ENCODE measurements around the gene TNIK. TPM values are rescaled to one million over a fixed set of nuclear protein-coding genes. Genes with fewer than 3 reads are reported as not detected.

The TNIK gene
- total RNA-seq, 2 donors from 2014 or later: 9.0 to 11.6 TPM

DNA sequence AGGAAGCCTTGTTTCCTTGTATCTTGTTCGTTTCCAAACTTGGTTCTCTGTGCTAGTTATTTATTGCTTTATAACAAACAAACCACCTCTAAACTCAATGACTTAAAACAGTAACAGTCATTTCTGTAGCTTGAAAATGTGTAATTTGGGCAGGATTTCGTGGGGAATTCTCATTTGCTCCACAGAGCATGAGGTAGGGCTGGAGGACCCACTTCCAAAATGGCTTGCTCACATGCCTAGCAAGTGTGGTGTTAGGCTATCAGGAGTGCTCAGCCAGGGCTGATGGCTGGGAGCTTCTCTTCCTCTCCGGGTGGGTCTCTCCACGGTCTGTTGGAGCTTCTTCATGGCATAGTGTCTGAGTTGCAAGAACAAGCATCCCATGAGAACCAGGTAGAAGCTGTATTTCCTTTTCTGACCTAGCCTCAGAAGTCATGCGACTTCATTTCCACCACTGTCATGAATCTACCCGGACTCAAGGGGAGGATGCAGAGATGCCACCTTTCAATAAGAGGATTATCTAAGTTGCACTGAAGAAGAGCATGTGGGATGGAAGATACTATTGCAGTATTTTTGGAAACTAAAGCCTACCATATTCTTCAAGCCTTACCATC is 8.2 kb upstream of the TNIK start:
- Histone ChIP-seq H3K9me3 (no peaks in the 10 kb centered on the region), H3K4me3 (no peak overlapping the region), H3K36me3 (no peaks in the 10 kb centered on the region), H3K27me3 (no peaks in the 10 kb centered on the region), H3K27ac (no peak overlapping the region), H3K4me1 (no peaks in the 10 kb centered on the region)
- no peak for DNase-seq (ENCODE audit: low spot score)
- TF ChIP-seq, protein P1, sequence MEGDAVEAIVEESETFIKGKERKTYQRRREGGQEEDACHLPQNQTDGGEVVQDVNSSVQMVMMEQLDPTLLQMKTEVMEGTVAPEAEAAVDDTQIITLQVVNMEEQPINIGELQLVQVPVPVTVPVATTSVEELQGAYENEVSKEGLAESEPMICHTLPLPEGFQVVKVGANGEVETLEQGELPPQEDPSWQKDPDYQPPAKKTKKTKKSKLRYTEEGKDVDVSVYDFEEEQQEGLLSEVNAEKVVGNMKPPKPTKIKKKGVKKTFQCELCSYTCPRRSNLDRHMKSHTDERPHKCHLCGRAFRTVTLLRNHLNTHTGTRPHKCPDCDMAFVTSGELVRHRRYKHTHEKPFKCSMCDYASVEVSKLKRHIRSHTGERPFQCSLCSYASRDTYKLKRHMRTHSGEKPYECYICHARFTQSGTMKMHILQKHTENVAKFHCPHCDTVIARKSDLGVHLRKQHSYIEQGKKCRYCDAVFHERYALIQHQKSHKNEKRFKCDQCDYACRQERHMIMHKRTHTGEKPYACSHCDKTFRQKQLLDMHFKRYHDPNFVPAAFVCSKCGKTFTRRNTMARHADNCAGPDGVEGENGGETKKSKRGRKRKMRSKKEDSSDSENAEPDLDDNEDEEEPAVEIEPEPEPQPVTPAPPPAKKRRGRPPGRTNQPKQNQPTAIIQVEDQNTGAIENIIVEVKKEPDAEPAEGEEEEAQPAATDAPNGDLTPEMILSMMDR (IDR thresholded peaks at IDR 0.05): no peak

DNA sequence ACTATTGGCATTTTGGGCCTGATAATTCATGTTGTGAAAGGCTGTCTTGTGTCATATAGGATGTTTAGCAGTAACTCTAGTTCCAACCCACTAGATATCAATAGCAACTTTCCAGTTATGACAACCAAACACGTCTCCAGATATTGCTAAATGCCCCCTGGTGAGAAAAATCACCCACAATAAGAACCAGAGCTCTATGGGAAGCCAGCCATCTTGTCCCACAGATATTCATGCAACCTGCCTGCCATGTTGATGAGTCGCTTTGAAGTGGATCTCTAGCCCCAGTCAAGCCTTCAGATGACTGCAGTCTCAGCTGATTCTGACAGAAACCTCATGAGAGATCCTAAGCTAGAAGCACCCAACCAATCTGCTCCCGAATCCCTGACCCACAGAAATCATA is 5.6 kb upstream of the TNIK start:
- Histone ChIP-seq H3K4me3 (no peak overlapping the region), H3K27me3 (no peaks in the 10 kb centered on the region), H3K4me1 (no peaks in the 10 kb centered on the region), H3K27ac (no peak overlapping the region), H3K9me3 (no peaks in the 10 kb centered on the region), H3K36me3 (no peaks in the 10 kb centered on the region)
- no peak for DNase-seq (ENCODE audit: low spot score)
- TF ChIP-seq, protein P1 (IDR thresholded peaks at IDR 0.05): no peak

DNA sequence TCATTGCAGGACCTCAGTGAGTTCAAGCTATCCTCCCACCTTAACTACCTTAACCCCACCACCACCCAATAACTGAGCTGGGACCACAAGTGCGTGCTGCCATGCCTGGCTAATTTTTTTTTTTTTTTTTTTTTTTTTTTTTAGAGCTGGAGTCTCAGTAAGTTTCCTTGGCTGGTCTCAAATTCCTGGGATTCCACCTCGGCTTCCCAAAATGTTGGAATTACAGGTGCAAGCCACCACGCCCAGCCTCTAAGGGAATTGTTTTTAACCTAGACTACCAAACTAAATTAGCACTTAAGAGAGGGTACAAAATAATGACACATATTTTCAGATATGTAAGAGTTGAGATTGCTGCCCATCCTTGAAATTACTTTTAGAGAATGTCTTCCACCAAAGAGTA is 4.3 kb upstream of the TNIK start:
- Histone ChIP-seq H3K9me3 (no peaks in the 10 kb centered on the region), H3K36me3 (no peaks in the 10 kb centered on the region), H3K27ac (no peak overlapping the region), H3K27me3 (no peaks in the 10 kb centered on the region), H3K4me3 (no peak overlapping the region), H3K4me1 (no peaks in the 10 kb centered on the region)
- TF ChIP-seq, protein P1 (IDR thresholded peaks at IDR 0.05): no peak
- no peak for DNase-seq (ENCODE audit: low spot score)

DNA sequence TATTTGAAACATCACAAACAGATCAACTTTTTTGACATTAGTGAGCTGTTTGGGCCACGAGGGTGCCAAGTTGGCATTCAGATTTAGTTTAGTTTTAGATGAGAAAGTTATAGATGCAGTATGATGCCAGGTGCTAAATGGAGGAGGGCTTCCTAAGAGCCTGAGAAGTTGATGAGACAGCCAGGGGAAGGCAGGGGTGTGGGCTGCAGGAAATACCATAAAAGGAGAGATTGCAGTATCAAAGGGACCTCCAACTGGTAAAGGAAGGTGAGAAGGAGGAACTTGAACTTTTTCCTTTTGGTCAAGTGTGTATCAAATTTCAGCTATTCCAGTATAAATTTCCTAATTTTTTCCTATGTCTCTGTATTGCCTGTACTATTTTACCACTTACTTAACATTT is 2.0 kb upstream of the TNIK start:
- Histone ChIP-seq H3K9me3 (no peaks in the 10 kb centered on the region), H3K4me1 (peaks cover 0 to 18% of the 10 kb centered on the region in 2 donors), H3K36me3 (no peaks in the 10 kb centered on the region), H3K27me3 (no peaks in the 10 kb centered on the region), H3K27ac (no peak overlapping the region), H3K4me3 (no peak overlapping the region)
- DNase-seq (ENCODE audit: low spot score): no peak
- TF ChIP-seq, protein P1 (IDR thresholded peaks at IDR 0.05): no peak

DNA sequence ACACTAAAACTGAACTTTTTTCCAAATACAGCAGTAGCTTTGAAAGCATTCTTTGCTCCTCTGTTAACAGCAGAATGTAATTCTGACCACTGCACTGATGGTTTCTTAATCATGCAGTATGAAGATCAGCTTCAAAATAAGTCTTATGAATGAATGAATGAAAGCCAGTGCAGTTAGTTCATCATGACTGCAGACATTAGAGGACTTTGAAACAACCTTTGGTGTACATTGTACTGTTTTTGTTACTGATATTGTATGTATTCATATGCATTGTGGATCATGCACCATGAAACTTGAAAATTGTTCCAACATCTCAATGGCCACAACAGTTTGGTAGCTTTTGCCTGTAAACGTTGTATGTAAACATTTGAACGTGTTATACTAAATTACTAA is 1.3 kb upstream of the TNIK start:
- Histone ChIP-seq H3K27me3 (no peaks in the 10 kb centered on the region), H3K4me3 (peak overlapping the region; percentile 80 to 82), H3K4me1 (peaks cover 0 to 18% of the 10 kb centered on the region in 2 donors), H3K9me3 (no peaks in the 10 kb centered on the region), H3K27ac (no peak overlapping the region), H3K36me3 (no peaks in the 10 kb centered on the region)
- TF ChIP-seq, protein P1 (IDR thresholded peaks at IDR 0.05): no peak
- no peak for DNase-seq (ENCODE audit: low spot score)

Measured in right atrium auricular region (tissue), 2 donors.